IPS-18a (cell line): ENCODE data around the gene ARHGEF3.

Experiments used
- H3K27ac ChIP-seq: one replicate; pipeline ENCODE4 v1.5.1; 2013; ENCODE audit warnings: low read length
- H3K27me3 ChIP-seq: one replicate; pipeline ENCODE4 v1.6.1; 2013; ENCODE audit warnings: mild to moderate bottlenecking, low read length; ENCODE audit not compliant: control insufficient read depth, insufficient read depth
- H3K36me3 ChIP-seq: one replicate; pipeline ENCODE4 v1.6.1; 2013; ENCODE audit warnings: low read depth, low read length; ENCODE audit not compliant: control insufficient read depth
- H3K4me1 ChIP-seq: one replicate; pipeline ENCODE4 v1.6.1; 2013; ENCODE audit warnings: low read depth, low read length; ENCODE audit not compliant: control insufficient read depth
- H3K4me3 ChIP-seq: one replicate; pipeline ENCODE4 v1.5.1; 2013; ENCODE audit warnings: low read length
- H3K9ac ChIP-seq: one replicate; pipeline ENCODE4 v1.6.1; 2013; ENCODE audit warnings: mild to moderate bottlenecking, low read length, moderate library complexity
- H3K9me3 ChIP-seq: one replicate; pipeline ENCODE4 v1.6.1; 2013; ENCODE audit warnings: low read depth, low read length; ENCODE audit not compliant: control insufficient read depth

The ARHGEF3 gene

DNA sequence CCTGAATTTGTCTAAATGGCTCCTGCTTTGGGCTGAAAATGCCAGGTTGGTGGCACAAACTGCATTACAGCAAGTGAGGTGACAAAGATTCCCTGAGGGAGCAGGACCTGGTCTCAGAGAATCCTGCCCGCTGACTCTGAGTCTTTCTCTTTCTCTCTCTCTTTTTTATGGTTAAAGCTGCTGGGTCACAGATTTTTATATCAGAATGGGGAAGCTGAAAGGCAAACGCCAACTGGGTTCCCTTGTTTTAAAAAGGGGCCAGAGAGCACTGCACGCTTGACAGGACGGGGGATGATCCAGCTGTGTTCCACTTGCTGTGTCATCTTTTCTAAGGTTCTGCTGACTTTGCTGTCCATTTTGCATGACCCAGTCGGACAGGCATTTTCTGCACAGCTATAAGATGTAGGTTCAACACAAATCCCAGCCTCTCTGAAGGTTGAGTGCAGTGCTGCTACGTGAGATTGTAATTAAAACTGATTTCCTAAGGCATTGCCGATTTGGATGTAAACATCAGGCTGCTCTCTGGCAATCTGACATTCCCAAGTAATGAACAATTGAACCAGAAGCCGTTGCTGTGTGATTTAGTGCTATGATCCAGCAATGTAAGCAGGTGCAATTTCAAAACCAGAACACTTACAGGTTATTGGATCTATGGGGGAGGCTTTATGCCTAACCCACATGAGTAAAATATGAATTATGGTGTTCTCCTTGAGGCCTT is 25.8 kb downstream of the ARHGEF3 start:
- Histone ChIP-seq H3K27me3 (no peaks in the 10 kb centered on the region), H3K36me3 (no peaks in the 10 kb centered on the region), H3K4me1 (no peaks in the 10 kb centered on the region), H3K27ac (no peak overlapping the region), H3K9ac (no peak overlapping the region), H3K4me3 (no peak overlapping the region), H3K9me3 (no peaks in the 10 kb centered on the region)

DNA sequence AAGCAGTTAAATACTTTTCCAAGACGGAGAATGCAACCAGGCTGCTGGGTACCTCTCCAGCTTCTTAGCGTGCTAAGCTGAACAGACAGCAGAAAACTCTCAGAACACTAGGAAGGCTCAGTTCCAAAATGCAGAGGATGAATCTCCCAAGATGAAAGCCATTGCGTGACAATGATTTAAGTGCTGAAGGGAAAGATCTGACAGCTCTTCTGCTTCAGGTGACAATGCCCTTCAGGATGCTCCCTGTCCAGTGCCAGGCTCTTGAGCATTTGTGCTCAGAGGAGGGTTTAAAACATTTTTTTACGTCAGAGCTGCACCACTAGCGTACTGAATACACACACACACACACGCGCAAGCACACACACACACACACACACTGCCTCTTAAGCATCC is 26.3 kb downstream of the ARHGEF3 start:
- Histone ChIP-seq H3K4me3 (no peak overlapping the region), H3K4me1 (no peaks in the 10 kb centered on the region), H3K9me3 (no peaks in the 10 kb centered on the region), H3K36me3 (no peaks in the 10 kb centered on the region), H3K9ac (no peak overlapping the region), H3K27ac (no peak overlapping the region), H3K27me3 (no peaks in the 10 kb centered on the region)

GRCh38 chr3:56773986-56774385 is 27.8 kb downstream of the ARHGEF3 start:
- Histone ChIP-seq H3K9ac (no peak overlapping the region), H3K27me3 (no peaks in the 10 kb centered on the region), H3K27ac (no peak overlapping the region), H3K4me1 (no peaks in the 10 kb centered on the region), H3K4me3 (no peak overlapping the region), H3K36me3 (no peaks in the 10 kb centered on the region), H3K9me3 (no peaks in the 10 kb centered on the region)

GRCh38 chr3:56772952-56773938 is 28.5 kb downstream of the ARHGEF3 start:
- Histone ChIP-seq H3K36me3 (no peaks in the 10 kb centered on the region), H3K4me1 (no peaks in the 10 kb centered on the region)

GRCh38 chr3:56771376-56771775 is 30.4 kb downstream of the ARHGEF3 start:
- H3K36me3 ChIP-seq, result no peaks in the 10 kb centered on the region
- H3K27me3 ChIP-seq, result no peaks in the 10 kb centered on the region
- H3K9me3 ChIP-seq, result no peaks in the 10 kb centered on the region
- H3K9ac ChIP-seq, result no peak overlapping the region
- H3K27ac ChIP-seq, result no peak overlapping the region
- H3K4me1 ChIP-seq, result no peaks in the 10 kb centered on the region
- H3K4me3 ChIP-seq, result no peak overlapping the region

More at GRCh38 chr3:56772952-56773938, 28.5 kb downstream of the ARHGEF3 start:
- H3K27me3 ChIP-seq, result no peaks in the 10 kb centered on the region
- H3K27ac ChIP-seq, result no peak overlapping the region
- no peaks in the 10 kb centered on the region for H3K9me3 ChIP-seq
- H3K9ac ChIP-seq, result no peak overlapping the region
- H3K4me3 ChIP-seq, result no peak overlapping the region

- Histone ChIP-seq H3K4me3 (no peak overlapping the region), H3K36me3 (no peaks in the 10 kb centered on the region), H3K4me1 (peaks cover 2% of the 10 kb centered on the region), H3K9ac (no peak overlapping the region), H3K27me3 (peaks cover 7% of the 10 kb centered on the region), H3K9me3 (no peaks in the 10 kb centered on the region), H3K27ac (no peak overlapping the region)
Observed at GRCh38 chr3:56769116-56769707, 32.5 kb downstream of the ARHGEF3 start.

- Histone ChIP-seq H3K9ac (no peak overlapping the region), H3K4me3 (no peak overlapping the region), H3K36me3 (no peaks in the 10 kb centered on the region), H3K9me3 (no peaks in the 10 kb centered on the region), H3K27me3 (peaks cover 25% of the 10 kb centered on the region), H3K27ac (no peak overlapping the region), H3K4me1 (peaks cover 17% of the 10 kb centered on the region)
Observed at GRCh38 chr3:56764904-56765547, 36.7 kb downstream of the ARHGEF3 start.

DNA sequence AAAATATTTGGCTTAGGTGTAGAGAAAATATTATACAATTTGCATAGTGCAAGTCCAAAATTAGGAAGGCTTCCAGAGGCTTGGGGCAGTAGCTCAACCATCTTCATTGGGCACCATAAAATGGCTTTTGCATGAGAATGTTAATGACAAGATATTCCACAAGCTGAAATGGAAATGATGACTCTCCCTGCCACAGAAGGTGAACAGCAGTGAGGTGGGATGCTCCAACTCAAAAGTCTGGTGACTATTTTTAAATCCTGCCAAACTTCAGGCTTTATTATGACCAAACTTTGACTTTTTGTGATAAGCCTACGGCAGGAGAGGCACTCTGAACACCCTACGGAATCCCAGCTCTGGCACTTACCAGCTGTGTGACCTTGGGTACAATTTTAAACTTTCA is 37.6 kb downstream of the ARHGEF3 start:
- H3K4me1 ChIP-seq, result peaks cover 17% of the 10 kb centered on the region
- H3K4me3 ChIP-seq, result no peak overlapping the region

DNA sequence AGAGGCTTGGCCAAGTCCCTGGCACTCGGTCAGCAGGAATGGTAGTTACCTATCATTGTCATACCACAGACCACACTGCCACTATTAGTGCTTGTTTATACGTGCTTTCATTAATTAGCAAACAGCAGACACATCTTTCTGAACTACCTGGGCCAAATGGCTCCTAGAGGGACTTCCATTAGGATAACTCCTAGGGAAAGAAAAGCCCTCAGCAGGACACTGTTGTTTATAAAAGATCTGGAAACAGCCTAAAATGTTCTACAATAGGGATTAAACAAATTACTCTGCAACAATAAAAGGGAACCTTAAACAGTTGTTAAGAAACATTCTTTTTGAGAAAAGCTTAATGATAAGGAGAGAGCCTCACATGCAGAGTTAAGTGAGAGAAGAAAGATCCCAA is 38.5 kb downstream of the ARHGEF3 start:
- Histone ChIP-seq H3K36me3 (no peaks in the 10 kb centered on the region), H3K4me3 (no peak overlapping the region), H3K27me3 (peaks cover 25% of the 10 kb centered on the region), H3K4me1 (peaks cover 17% of the 10 kb centered on the region), H3K9ac (no peak overlapping the region), H3K27ac (no peak overlapping the region), H3K9me3 (no peaks in the 10 kb centered on the region)

More for the DNA sequence above, 37.6 kb downstream of the ARHGEF3 start:
- Histone ChIP-seq H3K9ac (no peak overlapping the region), H3K9me3 (no peaks in the 10 kb centered on the region), H3K27ac (no peak overlapping the region), H3K27me3 (peaks cover 25% of the 10 kb centered on the region), H3K36me3 (no peaks in the 10 kb centered on the region)

- Histone ChIP-seq H3K27ac (no peak overlapping the region), H3K4me3 (no peak overlapping the region)
Observed at GRCh38 chr3:56762718-56763117, 39.0 kb downstream of the ARHGEF3 start.

More at GRCh38 chr3:56762718-56763117, 39.0 kb downstream of the ARHGEF3 start:
- no peak overlapping the region for H3K9ac ChIP-seq
- H3K36me3 ChIP-seq, result no peaks in the 10 kb centered on the region
- peaks cover 25% of the 10 kb centered on the region for H3K27me3 ChIP-seq
- H3K9me3 ChIP-seq, result no peaks in the 10 kb centered on the region
- peaks cover 17% of the 10 kb centered on the region for H3K4me1 ChIP-seq
